Activated T-helper 1 cell treated with anti-CD3 and anti-CD28 coated beads, Interleukin-12 subunit alpha, Interleukin-12 subunit beta, Interleukin-2, Interleukin-4 antibody, amounts not matched to agents 30 ng/mL and 10 ng/mL and 1 ng/mL, durations not matched to agents 14 hours and 24 hours and 36 hours (primary cell): ENCODE results near the gene ARF6. TPM values are rescaled to one million over a fixed set of nuclear protein-coding genes. Genes with fewer than 3 reads are reported as not detected.
A peak's percentile ranks its signal among the peaks of the same experiment; 100 is the strongest.

Experiments used
- DNase-seq: peaks from one replicate; pipeline ENCODE4 v3.0.0; 2021; ENCODE audit warnings: low spot score
- H3K27ac Mint-ChIP-seq: one replicate; pipeline ENCODE4 v1.8.0; 2021; ENCODE audit warnings: mild to moderate bottlenecking, mixed read lengths
- H3K27me3 Mint-ChIP-seq: one replicate; pipeline ENCODE4 v1.8.0; 2022; ENCODE audit warnings: mild to moderate bottlenecking, moderate library complexity, mixed read lengths; ENCODE audit not compliant: insufficient read depth
- H3K36me3 Mint-ChIP-seq: one replicate; pipeline ENCODE4 v1.8.0; 2021; ENCODE audit warnings: low read depth, mixed read lengths
- H3K4me1 Mint-ChIP-seq: one replicate; pipeline ENCODE4 v1.8.0; 2021; ENCODE audit warnings: low read depth, mixed read lengths
- H3K4me3 Mint-ChIP-seq: one replicate; pipeline ENCODE4 v1.8.0; 2021; ENCODE audit warnings: mild to moderate bottlenecking, moderate library complexity, mixed read lengths
- H3K9me3 Mint-ChIP-seq: one replicate; pipeline ENCODE4 v1.8.0; 2021; ENCODE audit warnings: mixed read lengths
- intact Hi-C: fragments of 100-400 bp; cut with micrococcal nuclease; formaldehyde crosslinking; loops from one replicate; pipeline ENCODE4 v1.15.1; 2024
- total RNA-seq: library from RNA; stranded (reverse); gene quantifications from 2 replicates; pipeline ENCODE4 v1.2.3, GENCODE V29; 2022

The ARF6 gene
- 163 and 164 TPM in 2 replicates for total RNA-seq

DNA sequence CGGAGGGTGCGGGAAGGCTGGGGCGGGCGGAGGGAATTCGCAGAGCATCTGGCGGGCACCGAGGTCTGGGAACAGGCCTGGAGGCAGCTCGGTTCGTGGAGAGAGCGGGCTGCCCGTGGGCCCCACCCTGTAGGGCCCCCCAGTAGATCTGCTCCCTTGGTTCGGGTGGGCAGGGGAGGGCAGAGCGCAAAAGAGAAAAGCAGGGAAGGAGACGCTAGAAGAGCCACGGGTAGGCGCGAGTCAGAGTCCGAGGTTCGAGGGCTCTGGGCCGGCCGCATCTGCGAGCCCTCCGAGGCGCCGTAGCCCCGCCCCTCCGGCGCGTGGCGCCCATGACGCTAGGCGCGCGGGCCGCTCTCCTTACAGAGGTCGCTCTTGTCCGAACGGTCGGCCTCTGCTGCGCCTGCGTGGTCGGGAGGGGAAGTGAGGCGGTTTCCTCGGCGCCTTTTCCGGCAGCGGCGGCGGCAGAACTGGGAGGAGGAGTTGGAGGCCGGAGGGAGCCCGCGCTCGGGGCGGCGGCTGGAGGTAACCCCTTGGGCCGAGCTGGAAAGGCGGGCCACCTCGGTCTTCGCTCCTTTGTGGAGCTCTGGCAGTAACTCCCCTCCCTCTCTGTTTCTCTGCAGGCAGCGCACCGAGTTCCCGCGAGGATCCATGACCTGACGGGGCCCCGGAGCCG is at the start of gene ARF6:
Gene ARF6 (plus strand): TSS at position 447 of the 673 bp plus-strand sequence. CDS start 655 bp downstream, outside the sequence.
- intact Hi-C loops: loop anchor here (1.0 to 5.0 kb wide), 10 partner anchors 13 to 630 kb away; partner anchors contain the start of genes DMAC2L, KLHDC2, L2HGDH and MGAT2
- peak; percentile 97 for DNase-seq
- peaks cover 43% of the 10 kb centered on the region for H3K36me3 Mint-ChIP-seq
- peaks cover 2% of the 10 kb centered on the region for H3K27me3 Mint-ChIP-seq
- H3K9me3 Mint-ChIP-seq: no peaks in the 10 kb centered on the region
- H3K4me1 Mint-ChIP-seq: peaks cover 19% of the 10 kb centered on the region
- peak within 1 kb of the TSS; percentile 99 for H3K4me3 Mint-ChIP-seq
- peak within 1 kb of the TSS; percentile 100 for H3K27ac Mint-ChIP-seq

DNA sequence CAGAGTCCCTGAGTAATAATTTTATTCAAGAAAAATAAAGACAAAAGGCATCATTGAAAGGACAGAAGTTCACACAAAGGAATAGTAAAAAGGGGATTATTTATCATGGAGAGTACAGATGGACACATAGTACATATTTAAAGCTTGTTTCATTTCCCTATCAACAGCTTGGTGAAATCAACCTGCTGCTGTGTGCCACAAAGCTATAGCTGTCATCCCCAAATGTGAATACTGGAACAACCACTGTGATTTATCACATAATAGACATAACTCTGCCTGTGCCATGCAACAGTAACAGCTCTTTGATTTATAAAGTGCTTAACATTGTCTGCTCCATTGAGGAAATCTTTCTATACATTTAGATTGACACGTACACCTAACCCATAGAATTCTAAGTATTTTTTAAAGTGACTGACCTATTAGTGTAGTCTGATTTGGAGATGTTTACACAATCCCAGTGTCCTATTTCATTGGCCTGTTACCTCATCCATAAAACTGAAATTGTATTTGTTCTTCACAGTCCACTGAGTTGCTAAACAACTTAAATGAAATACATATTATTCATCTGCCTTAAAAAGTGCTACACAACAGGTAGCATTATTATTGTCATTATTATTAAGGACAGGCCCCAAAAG is 43.6 kb upstream of the ARF6 start:
- no peak overlapping the region for H3K4me3 Mint-ChIP-seq
- peaks cover 28% of the 10 kb centered on the region for H3K36me3 Mint-ChIP-seq
- DNase-seq: no peak
- no peaks in the 10 kb centered on the region for H3K9me3 Mint-ChIP-seq
- intact Hi-C loops: no loop called here
- H3K27ac Mint-ChIP-seq: no peak overlapping the region
- H3K4me1 Mint-ChIP-seq: peaks cover 47% of the 10 kb centered on the region
- H3K27me3 Mint-ChIP-seq: no peaks in the 10 kb centered on the region

DNA sequence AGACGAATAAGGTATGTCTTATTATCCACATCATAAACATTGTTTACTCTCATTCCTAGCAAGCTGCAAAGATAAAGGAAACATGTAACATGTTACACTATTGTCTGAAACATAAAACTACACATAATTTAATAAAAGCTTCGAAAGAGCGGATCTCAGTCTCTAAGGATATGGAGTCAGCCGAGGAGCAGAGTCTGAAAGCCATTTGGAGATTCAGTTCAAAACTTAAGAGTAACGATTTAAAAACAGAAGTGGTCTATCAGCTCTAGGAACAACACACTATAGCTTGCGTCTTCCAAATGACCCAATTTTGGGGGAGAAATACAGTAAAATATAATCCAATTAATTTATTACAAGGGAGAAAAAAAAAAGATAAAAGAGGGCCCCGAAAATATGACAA is 41.1 kb upstream of the ARF6 start:
- peak overlapping the region; percentile 96 for H3K4me3 Mint-ChIP-seq
- no peaks in the 10 kb centered on the region for H3K9me3 Mint-ChIP-seq
- DNase-seq: no peak
- no peaks in the 10 kb centered on the region for H3K27me3 Mint-ChIP-seq
- intact Hi-C loops: loop anchor here (2.0 to 5.0 kb wide), 3 partner anchors 83 to 231 kb away; partner anchors contain the start of genes KLHDC2, MGAT2, POLE2 and RPL36AL
- H3K36me3 Mint-ChIP-seq: peaks cover 19% of the 10 kb centered on the region
- H3K27ac Mint-ChIP-seq: peak overlapping the region; percentile 97
- peaks cover 50% of the 10 kb centered on the region for H3K4me1 Mint-ChIP-seq

- Mint-ChIP-seq H3K36me3 (peaks cover 17% of the 10 kb centered on the region), H3K27ac (peak within 1 kb of the TSS; percentile 97), H3K9me3 (no peaks in the 10 kb centered on the region), H3K4me3 (peak within 1 kb of the TSS; percentile 96), H3K27me3 (no peaks in the 10 kb centered on the region), H3K4me1 (peaks cover 50% of the 10 kb centered on the region)
- intact Hi-C loops: loop anchor here (1.0 to 5.0 kb wide), 8 partner anchors 9 to 408 kb away; partner anchors contain the start of genes KLHDC2, MGAT2, POLE2 and RPL36AL
- DNase-seq: peak; percentile 78
These were observed 40.4 kb upstream of the ARF6 start, which contains the start of gene NEMF for GRCh38 chr14:49852301-49853157. TSS of gene NEMF (minus strand) at chr14:49852788. CDS start at chr14:49852753, 35 bp downstream.

- Mint-ChIP-seq H3K4me1 (peaks cover 50% of the 10 kb centered on the region), H3K9me3 (no peaks in the 10 kb centered on the region)
These were observed 39.8 kb upstream of the ARF6 start for GRCh38 chr14:49853158-49853477.

DNA sequence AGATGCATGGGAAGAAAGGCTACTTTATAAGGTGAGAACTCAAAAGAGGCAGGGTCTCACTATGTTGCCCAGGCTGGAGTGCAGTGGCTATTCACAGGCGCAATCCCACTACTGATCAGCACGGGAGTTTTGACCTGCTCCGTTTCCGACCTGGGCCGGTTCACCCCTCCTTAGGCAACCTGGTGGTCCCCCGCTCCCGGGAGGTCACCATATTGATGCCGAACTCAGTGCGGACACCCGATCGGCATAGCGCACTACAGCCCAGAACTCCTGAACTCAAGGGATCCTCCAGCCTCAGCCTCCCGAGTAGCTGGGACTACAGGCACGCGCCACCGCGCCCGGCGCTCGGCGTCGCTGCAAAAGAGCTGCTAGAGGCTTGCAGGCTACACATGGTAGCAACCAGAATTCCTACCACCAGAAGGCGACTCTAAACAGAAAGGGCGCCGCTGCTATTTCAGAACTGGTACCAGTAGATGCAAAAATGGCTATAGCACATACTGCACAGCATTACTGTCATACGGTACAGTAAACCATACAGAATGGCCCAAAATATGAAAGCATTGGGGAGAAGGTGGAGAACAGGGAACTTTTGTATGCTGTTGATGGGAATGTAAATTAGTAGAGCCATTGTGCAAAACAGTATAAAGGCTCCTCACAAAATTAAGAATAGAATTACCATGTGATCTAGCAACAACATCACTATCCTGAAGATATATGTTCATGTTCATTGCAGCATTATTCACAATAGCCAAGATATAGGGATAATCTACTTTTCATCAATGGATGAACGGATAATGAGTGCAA is 39.1 kb upstream of the ARF6 start:
- Mint-ChIP-seq H3K9me3 (no peaks in the 10 kb centered on the region), H3K36me3 (peaks cover 17% of the 10 kb centered on the region), H3K27me3 (no peaks in the 10 kb centered on the region), H3K4me1 (peaks cover 50% of the 10 kb centered on the region), H3K27ac (peak overlapping the region; percentile 97), H3K4me3 (peak overlapping the region; percentile 96)
- intact Hi-C loops: loop anchor here (1.0 to 5.0 kb wide), 8 partner anchors 8 to 407 kb away; partner anchors contain the start of genes KLHDC2, MGAT2, POLE2 and RPL36AL
- DNase-seq: peak; percentile 71

More at GRCh38 chr14:49853158-49853477, 39.8 kb upstream of the ARF6 start:
- Mint-ChIP-seq H3K27me3 (no peaks in the 10 kb centered on the region), H3K4me3 (peak overlapping the region; percentile 96), H3K36me3 (peaks cover 17% of the 10 kb centered on the region), H3K27ac (peak overlapping the region; percentile 97)
- intact Hi-C loops: loop anchor here (1.0 to 5.0 kb wide), 8 partner anchors 8 to 407 kb away; partner anchors contain the start of genes KLHDC2, MGAT2, POLE2 and RPL36AL
- DNase-seq: no peak

DNA sequence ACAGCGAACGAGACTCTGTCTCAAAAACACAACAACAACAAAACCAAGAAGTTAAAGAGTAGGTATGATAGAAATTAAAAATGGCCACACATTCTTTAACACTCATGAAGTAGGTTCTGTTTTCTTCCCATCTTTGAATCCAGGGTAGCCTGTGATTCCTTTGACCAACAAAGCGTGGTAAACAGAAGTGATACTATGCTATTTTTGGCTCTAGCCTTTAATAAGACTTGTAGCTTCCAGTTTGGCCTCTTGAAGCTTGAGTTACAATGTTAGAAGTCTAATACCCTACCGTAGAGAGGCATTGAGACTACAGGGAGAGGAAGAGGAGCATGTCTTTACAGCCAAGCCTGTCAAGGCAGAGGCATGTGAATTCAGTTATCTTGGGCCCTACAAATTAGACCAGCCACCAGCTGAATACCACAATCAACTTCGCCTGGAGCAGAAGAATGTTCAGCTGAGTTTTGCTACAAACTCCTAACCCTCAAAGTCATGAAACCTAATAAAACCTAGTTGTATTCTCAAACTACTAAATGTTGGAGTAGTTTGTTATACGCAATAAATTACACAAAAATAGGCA is 35.4 kb upstream of the ARF6 start:
- no peaks in the 10 kb centered on the region for H3K36me3 Mint-ChIP-seq
- H3K9me3 Mint-ChIP-seq: no peaks in the 10 kb centered on the region
- peaks cover 4% of the 10 kb centered on the region for H3K27me3 Mint-ChIP-seq
- H3K4me3 Mint-ChIP-seq: no peak overlapping the region
- no peak overlapping the region for H3K27ac Mint-ChIP-seq
- no peak for DNase-seq
- H3K4me1 Mint-ChIP-seq: peaks cover 25% of the 10 kb centered on the region
- intact Hi-C loops: no loop called here

GRCh38 chr14:49858383-49858782 is 34.5 kb upstream of the ARF6 start:
- no peak for DNase-seq
- H3K27ac Mint-ChIP-seq: no peak overlapping the region

GRCh38 chr14:49860988-49861698 is 31.7 kb upstream of the ARF6 start:
- Mint-ChIP-seq H3K4me3 (no peak overlapping the region), H3K27ac (no peak overlapping the region), H3K27me3 (peaks cover 6% of the 10 kb centered on the region), H3K4me1 (peaks cover 10% of the 10 kb centered on the region), H3K9me3 (no peaks in the 10 kb centered on the region), H3K36me3 (no peaks in the 10 kb centered on the region)
- intact Hi-C loops: loop anchor here (1.0 kb wide), 1 partner anchor 8 kb away; no protein-coding TSS in a partner anchor
- no peak for DNase-seq

More at GRCh38 chr14:49858383-49858782, 34.5 kb upstream of the ARF6 start:
- Mint-ChIP-seq H3K4me3 (no peak overlapping the region), H3K27me3 (peaks cover 6% of the 10 kb centered on the region), H3K9me3 (no peaks in the 10 kb centered on the region), H3K4me1 (peaks cover 22% of the 10 kb centered on the region), H3K36me3 (no peaks in the 10 kb centered on the region)
- intact Hi-C loops: no loop called here

DNA sequence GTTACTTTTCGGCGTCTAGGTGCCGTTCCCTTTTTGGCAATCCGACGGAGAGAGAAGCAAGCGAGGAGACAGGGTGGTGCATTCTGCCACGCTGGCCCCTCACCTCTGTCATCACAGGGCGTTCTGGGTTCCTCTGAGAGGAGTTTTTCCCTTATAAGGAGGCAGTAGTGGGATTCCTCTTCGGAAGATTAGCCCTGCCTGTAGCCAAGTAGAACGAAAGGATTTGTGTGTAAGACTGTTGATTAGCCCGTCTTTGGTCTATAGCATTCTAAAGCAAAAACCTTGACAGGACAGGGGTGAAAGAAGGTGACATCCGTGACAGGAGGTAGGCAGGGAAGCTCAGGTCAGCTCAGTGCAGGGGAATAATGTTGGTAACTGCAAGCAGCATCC is 31.2 kb upstream of the ARF6 start:
- Mint-ChIP-seq H3K27me3 (peaks cover 6% of the 10 kb centered on the region), H3K27ac (no peak overlapping the region), H3K9me3 (no peaks in the 10 kb centered on the region), H3K36me3 (no peaks in the 10 kb centered on the region), H3K4me3 (no peak overlapping the region), H3K4me1 (peaks cover 10% of the 10 kb centered on the region)
- intact Hi-C loops: loop anchor here (1.0 to 2.0 kb wide), 11 partner anchors 8 to 970 kb away; partner anchors contain the start of genes DMAC2L, L2HGDH, NIN and POLE2
- peak; percentile 54 for DNase-seq

- Mint-ChIP-seq H3K9me3 (no peaks in the 10 kb centered on the region), H3K4me1 (peaks cover 10% of the 10 kb centered on the region), H3K27me3 (peaks cover 6% of the 10 kb centered on the region), H3K36me3 (no peaks in the 10 kb centered on the region), H3K27ac (no peak overlapping the region), H3K4me3 (no peak overlapping the region)
- intact Hi-C loops: loop anchor here (1.0 to 2.0 kb wide), 10 partner anchors 109 to 969 kb away; partner anchors contain the start of genes DMAC2L, L2HGDH, NIN and POLE2
- peak; percentile 81 for DNase-seq
These were observed 30.7 kb upstream of the ARF6 start for GRCh38 chr14:49862089-49862673.
